ENCODE data around the gene NUDCD3. TPM values are rescaled to one million over a fixed set of nuclear protein-coding genes. Genes with fewer than 3 reads are reported as not detected.

NUDCD3 gene
- total RNA-seq, 6 experiments from 2014 or later, result 24.4 to 47.1 (median 42.5) TPM

- ATAC-seq, result no peak
- WGBS (ENCODE audit: insufficient coverage, low coverage, low lambda C conversion rate, missing lambda C conversion rate), result 85% methylated on average over 3 of the region's 7 CpGs
- no peak overlapping the region for H3K27ac ChIP-seq
- no peak for DNase-seq
- intact Hi-C loops (cut with DNase I), result no loop called here
- no peaks in the 10 kb centered on the region for H3K9me3 ChIP-seq
- TF ChIP-seq CTCF (IDR thresholded peaks at IDR 0.05) (no peak), POLR2A (IDR thresholded peaks at IDR 0.05) (no peak)
- peaks cover 0 to 79% (median 9%) of the 10 kb centered on the region in 4 donors for H3K36me3 ChIP-seq
- H3K4me3 ChIP-seq, result no peak overlapping the region
- H3K27me3 ChIP-seq, result no peaks in the 10 kb centered on the region
- peaks cover 0 to 8% (median 4%) of the 10 kb centered on the region in 4 donors for H3K4me1 ChIP-seq
Observed at GRCh38 chr7:44519546-44519945, 29.1 kb upstream of the NUDCD3 start.

- Histone ChIP-seq H3K4me3 (no peak overlapping the region), H3K36me3 (peaks cover 0 to 81% (median 12%) of the 10 kb centered on the region in 4 donors), H3K4me1 (peaks cover 0 to 8% (median 4%) of the 10 kb centered on the region in 4 donors), H3K9me3 (no peaks in the 10 kb centered on the region), H3K27ac (no peak overlapping the region), H3K27me3 (no peaks in the 10 kb centered on the region)
- ATAC-seq (no peak), DNase-seq (no peak)
- intact Hi-C loops (cut with DNase I), result no loop called here
- no peak for TF ChIP-seq CTCF (IDR thresholded peaks at IDR 0.05)
- TF ChIP-seq POLR2A (IDR thresholded peaks at IDR 0.05), result no peak
- WGBS (ENCODE audit: insufficient coverage, low coverage, low lambda C conversion rate, missing lambda C conversion rate), result 100% methylated on average over 1 of the region's 3 CpGs
Observed at GRCh38 chr7:44518761-44519160, 28.3 kb upstream of the NUDCD3 start.

GRCh38 chr7:44517175-44517574, 26.7 kb upstream of the NUDCD3 start:
- no peaks in the 10 kb centered on the region for H3K9me3 ChIP-seq
- no peak overlapping the region for H3K4me3 ChIP-seq
- H3K27ac ChIP-seq, result peak overlapping the region in 1 of 3 donors; percentile 31
- 33% methylated on average over 3 of the region's 8 CpGs for WGBS (ENCODE audit: insufficient coverage, low coverage, low lambda C conversion rate, missing lambda C conversion rate)
- ATAC-seq (peak; percentile 37 to 85 (median 78)), DNase-seq (peak in 1 of 3 donors; percentile 60)
- TF ChIP-seq POLR2A (IDR thresholded peaks at IDR 0.05) (no peak), CTCF (IDR thresholded peaks at IDR 0.05) (no peak)
- H3K4me1 ChIP-seq, result peaks cover 0 to 8% (median 4%) of the 10 kb centered on the region in 4 donors
- intact Hi-C loops (cut with DNase I), result no loop called here
- no peaks in the 10 kb centered on the region for H3K27me3 ChIP-seq
- H3K36me3 ChIP-seq, result peaks cover 0 to 82% (median 18%) of the 10 kb centered on the region in 4 donors

- H3K4me3 ChIP-seq, result no peak overlapping the region
- DNase-seq (no peak), ATAC-seq (no peak)
- intact Hi-C loops (cut with DNase I), result no loop called here
- TF ChIP-seq CTCF (IDR thresholded peaks at IDR 0.05), result no peak
- TF ChIP-seq POLR2A (IDR thresholded peaks at IDR 0.05), result no peak
- 77% methylated on average over 7 of the region's 10 CpGs for WGBS (ENCODE audit: insufficient coverage, low coverage, low lambda C conversion rate, missing lambda C conversion rate)
- H3K36me3 ChIP-seq, result peaks cover 0 to 69% (median 13%) of the 10 kb centered on the region in 4 donors
- peaks cover 0 to 8% (median 4%) of the 10 kb centered on the region in 4 donors for H3K4me1 ChIP-seq
- no peaks in the 10 kb centered on the region for H3K9me3 ChIP-seq
- no peak overlapping the region for H3K27ac ChIP-seq
- no peaks in the 10 kb centered on the region for H3K27me3 ChIP-seq
Observed at GRCh38 chr7:44515590-44516268, 25.3 kb upstream of the NUDCD3 start.
